Keratinocyte (primary cell): ENCODE data around the gene MICAL3. TPM values are rescaled to one million over a fixed set of nuclear protein-coding genes. Genes with fewer than 3 reads are reported as not detected.

ENCODE experiments used
- DNase-seq: peaks from one replicate; pipeline ENCODE4 v3.0.0-alpha.2; 2011; ENCODE audit warnings: low read depth, missing footprints, low spot score
- FAIRE-seq: peaks from 2 replicates; lab custom pipeline; 2011; peaks lifted over from hg19 to GRCh38; lab: Jason Lieb, UNC
- H2AFZ ChIP-seq: 2 replicates; pipeline ENCODE4 v1.6.0; 2012; ENCODE audit warnings: low read length, control low read depth, inconsistent platforms; ENCODE audit not compliant: control insufficient read depth
- H3K27ac ChIP-seq: 2 replicates; pipeline ENCODE4 v1.5.1; 2011; ENCODE audit warnings: low read length; ENCODE audit not compliant: control insufficient read depth, insufficient read depth
- H3K27me3 ChIP-seq: 3 replicates; pipeline ENCODE4 v1.6.0; 2011; ENCODE audit warnings: low read length; ENCODE audit not compliant: control insufficient read depth, insufficient read depth; ENCODE audit errors: extremely low read depth
- H3K36me3 ChIP-seq, 2 experiments: 2 replicates in 1 of 2; 3 replicates in 1 of 2; pipeline ENCODE4 v1.5.1; 2011; ENCODE audit warnings: low read length in 2 of 2, mild to moderate bottlenecking in 1 of 2; ENCODE audit not compliant: control insufficient read depth in 2 of 2, insufficient read depth in 2 of 2; ENCODE audit errors: extremely low read depth in 1 of 2
- H3K4me1 ChIP-seq: 3 replicates; pipeline ENCODE4 v1.5.1; 2011; ENCODE audit warnings: low read length; ENCODE audit not compliant: control insufficient read depth, insufficient read depth; ENCODE audit errors: extremely low read depth
- H3K4me2 ChIP-seq: 3 replicates; pipeline ENCODE4 v1.6.0; 2011; ENCODE audit warnings: low read depth, low read length; ENCODE audit not compliant: control insufficient read depth, insufficient read depth; ENCODE audit errors: extremely low read depth
- H3K4me3 ChIP-seq, 3 experiments: fragments of 200-600 bp in 1 of 3; sonication (generic) in 1 of 3; 2 replicates in 2 of 3; 3 replicates in 1 of 3; pipeline ENCODE4 v1.5.1; 2011 to 2016; ENCODE audit warnings: low read length in 3 of 3, mild to moderate bottlenecking in 3 of 3, control low read depth in 2 of 3, inconsistent platforms in 1 of 3, low read depth in 1 of 3, mixed read lengths in 1 of 3, mixed run types in 1 of 3, moderate library complexity in 1 of 3; ENCODE audit not compliant: control insufficient read depth in 2 of 3, insufficient read depth in 2 of 3; ENCODE audit errors: extremely low read depth in 1 of 3
- H3K79me2 ChIP-seq: 2 replicates; pipeline ENCODE4 v1.6.0; 2012; ENCODE audit warnings: low read length; ENCODE audit not compliant: control insufficient read depth, insufficient read depth
- H3K9ac ChIP-seq: 3 replicates; pipeline ENCODE4 v1.6.0; 2011; ENCODE audit warnings: low read length; ENCODE audit not compliant: control insufficient read depth, insufficient read depth; ENCODE audit errors: extremely low read depth
- H3K9me1 ChIP-seq: 3 replicates; pipeline ENCODE4 v1.6.0; 2011; ENCODE audit warnings: low read length; ENCODE audit not compliant: control insufficient read depth, insufficient read depth; ENCODE audit errors: extremely low read depth
- H3K9me3 ChIP-seq: 2 replicates; pipeline ENCODE4 v1.5.1; 2012; ENCODE audit warnings: low read depth, low read length; ENCODE audit not compliant: control insufficient read depth
- H4K20me1 ChIP-seq: 3 replicates; pipeline ENCODE4 v1.6.0; 2011; ENCODE audit warnings: low read length; ENCODE audit not compliant: control insufficient read depth, insufficient read depth; ENCODE audit errors: extremely low read depth
- EZH2 ChIP-seq: IDR thresholded peaks from one replicate; pipeline ENCODE4 v1.6.1; 2012; ENCODE audit warnings: inconsistent platforms, mild to moderate bottlenecking, low read length, moderate library complexity
- dilution Hi-C: fragments of 300-500 bp; cut with MboI; formaldehyde crosslinking; loops from one replicate; pipeline ENCODE4 v1.7.0; 2020; ENCODE audit warnings: low sequenced_read_pairs; ENCODE audit not compliant: extremely low pct_ligation_motif_present
- polyA plus RNA-seq, 5 experiments: library from polyadenylated mRNA; depleted of rRNA in 3 of 5; stranded (reverse) in 3 of 5; stranded (forward) in 1 of 5; unstranded in 1 of 5; fragments of >200 nt; gene quantifications; 1 replicate in 1 of 5; 2 replicates in 3 of 5; 3 replicates in 1 of 5; pipeline versions ENCODE4 v1.2.1 to v1.2.3, GENCODE V29; 2011 to 2012; ENCODE audit warnings: missing spikeins in 2 of 5, low read depth in 1 of 5, low replicate concordance in 1 of 5
- TF ChIP-seq, protein P1 (sequence below), 3 experiments: IDR thresholded peaks in 1 of 3; conservative IDR thresholded peaks in 1 of 3; optimal IDR thresholded peaks in 1 of 3; 2 replicates in 2 of 3; 3 replicates in 1 of 3; pipeline versions ENCODE3 to v1.5.1; 2011; ENCODE audit warnings: low read length in 3 of 3, mild to moderate bottlenecking in 3 of 3, moderate library complexity in 2 of 3, control low read depth in 1 of 3, inconsistent platforms in 1 of 3; ENCODE audit not compliant: insufficient read depth in 2 of 3; ENCODE audit errors: extremely low read depth in 1 of 3

Gene MICAL3
- polyA plus RNA-seq, 1 donor (not counting 4 experiments of a cell fraction or from before 2014, with no cell fraction given) = 27.9 TPM

DNA sequence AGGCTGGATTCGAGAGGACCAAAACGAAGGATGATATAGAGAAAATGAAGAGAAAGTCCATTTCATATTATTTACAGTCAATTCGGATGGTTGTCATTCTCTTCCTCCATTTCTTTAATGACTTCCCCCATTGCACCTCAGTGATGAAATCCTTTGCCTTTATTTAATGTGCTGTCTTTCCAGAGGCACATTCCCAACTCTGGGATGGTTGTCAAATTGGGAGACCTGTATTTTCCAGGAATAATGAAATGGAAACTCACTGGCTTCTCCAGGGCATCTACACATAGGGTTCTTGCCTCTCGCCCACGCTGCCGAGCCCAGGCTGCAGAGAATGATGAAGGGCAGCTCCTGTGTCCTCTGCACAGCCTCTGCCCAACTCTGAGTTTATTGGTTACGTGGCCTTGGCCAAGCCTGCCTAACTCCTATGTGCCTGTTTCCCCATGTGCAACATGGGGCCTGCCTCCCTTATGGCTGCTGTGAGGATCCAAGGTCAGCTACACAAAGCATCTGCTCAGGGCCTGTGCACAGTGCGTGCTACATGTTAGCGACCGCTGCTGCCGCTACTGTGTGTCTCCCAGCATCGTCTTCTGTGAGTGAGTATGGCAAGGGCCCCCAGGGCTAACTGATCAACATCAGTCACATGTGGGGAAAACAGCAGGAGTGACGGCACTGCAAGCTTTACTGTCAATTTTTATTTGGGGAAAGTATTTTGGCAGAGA, 168.6 kb downstream of the MICAL3 start:
- H3K79me2 ChIP-seq = no peaks in the 10 kb centered on the region
- FAIRE-seq (no peak), DNase-seq (no peak)
- peaks cover 25% of the 10 kb centered on the region for H3K4me1 ChIP-seq
- no peak overlapping the region for H3K4me3 ChIP-seq
- H3K27me3 ChIP-seq = no peaks in the 10 kb centered on the region
- H3K9me1 ChIP-seq = peaks cover 2% of the 10 kb centered on the region
- peaks cover 23 to 27% of the 10 kb centered on the region in 2 experiments for H3K36me3 ChIP-seq
- H4K20me1 ChIP-seq = no peaks in the 10 kb centered on the region
- no peaks in the 10 kb centered on the region for H3K9me3 ChIP-seq
- no peak overlapping the region for H2AFZ ChIP-seq
- no peak overlapping the region for H3K27ac ChIP-seq
- no peak overlapping the region for H3K4me2 ChIP-seq
- dilution Hi-C loops = no loop called here
- no peak overlapping the region for H3K9ac ChIP-seq
- TF ChIP-seq, protein P1, sequence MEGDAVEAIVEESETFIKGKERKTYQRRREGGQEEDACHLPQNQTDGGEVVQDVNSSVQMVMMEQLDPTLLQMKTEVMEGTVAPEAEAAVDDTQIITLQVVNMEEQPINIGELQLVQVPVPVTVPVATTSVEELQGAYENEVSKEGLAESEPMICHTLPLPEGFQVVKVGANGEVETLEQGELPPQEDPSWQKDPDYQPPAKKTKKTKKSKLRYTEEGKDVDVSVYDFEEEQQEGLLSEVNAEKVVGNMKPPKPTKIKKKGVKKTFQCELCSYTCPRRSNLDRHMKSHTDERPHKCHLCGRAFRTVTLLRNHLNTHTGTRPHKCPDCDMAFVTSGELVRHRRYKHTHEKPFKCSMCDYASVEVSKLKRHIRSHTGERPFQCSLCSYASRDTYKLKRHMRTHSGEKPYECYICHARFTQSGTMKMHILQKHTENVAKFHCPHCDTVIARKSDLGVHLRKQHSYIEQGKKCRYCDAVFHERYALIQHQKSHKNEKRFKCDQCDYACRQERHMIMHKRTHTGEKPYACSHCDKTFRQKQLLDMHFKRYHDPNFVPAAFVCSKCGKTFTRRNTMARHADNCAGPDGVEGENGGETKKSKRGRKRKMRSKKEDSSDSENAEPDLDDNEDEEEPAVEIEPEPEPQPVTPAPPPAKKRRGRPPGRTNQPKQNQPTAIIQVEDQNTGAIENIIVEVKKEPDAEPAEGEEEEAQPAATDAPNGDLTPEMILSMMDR (optimal IDR thresholded peaks at IDR 0.05 in 1 of 3, IDR thresholded peaks at IDR 0.05 in 1 of 3, conservative IDR thresholded peaks at IDR 0.05 in 1 of 3; ENCODE audit: extremely low read depth in 1 of 3, insufficient read depth in 2 of 3, low read length in 3 of 3) = no peak
- no peak for TF ChIP-seq EZH2

DNA sequence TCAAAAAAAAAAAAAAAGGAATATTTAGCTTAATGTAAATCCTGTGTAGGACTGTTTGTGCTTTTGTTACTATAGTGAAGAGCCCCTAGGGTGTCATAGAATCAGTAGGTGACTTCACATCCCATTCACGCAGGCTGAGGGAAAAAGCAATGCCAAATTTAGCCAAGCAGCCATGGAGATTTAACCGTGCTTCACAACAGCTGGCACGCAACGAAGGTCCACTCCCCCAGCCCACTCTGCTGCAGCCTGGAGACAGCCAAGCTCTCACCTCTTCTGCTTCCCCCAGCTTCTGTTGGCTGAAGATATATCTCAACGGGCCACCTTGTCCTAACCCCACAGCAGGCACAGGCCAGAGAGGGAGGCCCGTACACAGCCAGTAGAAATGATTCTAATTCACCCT, 171.3 kb downstream of the MICAL3 start:
- no peaks in the 10 kb centered on the region for H3K9me3 ChIP-seq
- peaks cover 7% of the 10 kb centered on the region for H3K4me1 ChIP-seq
- TF ChIP-seq EZH2 = no peak
- TF ChIP-seq, protein P1 (optimal IDR thresholded peaks at IDR 0.05 in 1 of 3, IDR thresholded peaks at IDR 0.05 in 1 of 3, conservative IDR thresholded peaks at IDR 0.05 in 1 of 3; ENCODE audit: extremely low read depth in 1 of 3, insufficient read depth in 2 of 3, low read length in 3 of 3) = no peak
- no peak overlapping the region for H3K27ac ChIP-seq
- DNase-seq = no peak
- no peak overlapping the region for H3K4me3 ChIP-seq
- peaks cover 19 to 31% of the 10 kb centered on the region in 2 experiments for H3K36me3 ChIP-seq
- H3K9me1 ChIP-seq = no peaks in the 10 kb centered on the region
- no peak for FAIRE-seq
- H3K79me2 ChIP-seq = no peaks in the 10 kb centered on the region
- H3K9ac ChIP-seq = no peak overlapping the region
- H4K20me1 ChIP-seq = no peaks in the 10 kb centered on the region
- no peak overlapping the region for H3K4me2 ChIP-seq
- H2AFZ ChIP-seq = no peak overlapping the region
- dilution Hi-C loops = no loop called here
- no peaks in the 10 kb centered on the region for H3K27me3 ChIP-seq
